ENCODE measurements around the gene NRG3. TPM values are rescaled to one million over a fixed set of nuclear protein-coding genes. Genes with fewer than 3 reads are reported as not detected.

Gene NRG3
- total RNA-seq, 2 donors from 2014 or later, result 0.93 to 1.5 TPM

- intact Hi-C loops (cut with DNase I), result no loop called here
These were observed 921.5 kb downstream of the NRG3 start for GRCh38 chr10:82796510-82796909.

GRCh38 chr10:82801289-82801688 lies 926.3 kb downstream of the NRG3 start:
- intact Hi-C loops (cut with DNase I), result no loop called here
- DNase-seq (ENCODE audit: low spot score), result no peak

More at GRCh38 chr10:82796510-82796909, 921.5 kb downstream of the NRG3 start:
- no peak for DNase-seq (ENCODE audit: low spot score)

DNA sequence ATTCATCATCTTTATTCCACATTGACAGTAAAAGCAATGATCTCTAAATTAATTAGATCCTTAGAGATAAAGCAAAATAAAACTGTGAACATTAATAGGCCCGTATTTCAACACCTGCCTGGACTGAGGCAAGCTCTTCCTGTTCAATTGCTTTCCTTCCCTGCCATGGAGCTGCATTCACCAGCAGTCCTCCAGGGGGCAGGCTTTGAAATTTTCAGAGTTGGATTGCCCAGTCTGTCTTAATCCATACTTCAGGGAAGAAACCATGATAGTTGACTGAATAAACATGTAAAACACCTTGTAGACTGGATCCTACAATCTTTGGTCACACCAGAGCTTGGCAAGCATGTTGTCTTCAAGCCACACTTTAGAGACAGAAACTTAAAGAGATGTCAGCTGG lies 936.6 kb downstream of the NRG3 start:
- DNase-seq (ENCODE audit: low spot score), result no peak
- intact Hi-C loops (cut with DNase I), result no loop called here

- intact Hi-C loops (cut with DNase I), result no loop called here
These were observed 938.9 kb downstream of the NRG3 start for GRCh38 chr10:82813856-82814255.

GRCh38 chr10:82814635-82815034 lies 939.6 kb downstream of the NRG3 start:
- intact Hi-C loops (cut with DNase I), result no loop called here
- no peak for DNase-seq (ENCODE audit: low spot score)

More at GRCh38 chr10:82813856-82814255, 938.9 kb downstream of the NRG3 start:
- DNase-seq (ENCODE audit: low spot score), result no peak

GRCh38 chr10:82815680-82816079 lies 940.7 kb downstream of the NRG3 start:
- DNase-seq (ENCODE audit: low spot score), result no peak
- intact Hi-C loops (cut with DNase I), result no loop called here

DNA sequence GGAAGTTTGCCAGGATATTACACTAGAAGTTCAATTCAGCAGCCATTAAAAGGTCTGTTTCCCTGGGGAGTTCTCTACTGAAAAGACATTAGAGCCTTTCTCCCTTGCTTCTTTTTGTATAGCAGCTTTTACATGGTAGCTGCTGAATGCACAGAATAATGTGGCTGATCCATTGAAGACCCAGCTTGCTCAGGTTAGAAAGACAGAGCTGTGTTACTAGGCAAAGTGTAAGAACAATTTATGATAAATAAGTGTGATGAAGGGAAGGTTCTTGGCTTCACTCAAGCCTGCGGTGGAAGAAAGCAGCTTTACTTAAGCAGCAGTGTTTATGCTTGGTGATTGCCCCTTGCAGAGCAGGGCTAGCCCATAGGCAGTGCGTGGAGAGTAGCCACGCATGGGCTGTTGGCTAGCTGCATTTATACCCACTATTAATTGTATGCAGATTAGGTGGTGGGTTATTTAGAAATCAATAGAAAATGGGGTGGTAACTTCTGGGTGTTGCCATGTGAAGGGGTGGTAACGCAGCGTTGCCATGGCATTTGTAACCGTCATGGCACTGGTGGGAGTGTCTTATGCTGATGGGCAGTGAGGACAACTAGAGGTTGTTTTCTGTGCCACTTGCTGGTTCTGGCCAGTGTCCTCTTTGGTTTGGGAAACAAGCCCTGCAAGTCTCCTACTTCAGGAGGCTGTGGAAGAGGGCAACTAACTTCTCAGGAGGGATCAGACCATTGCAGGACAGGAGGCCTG lies 942.9 kb downstream of the NRG3 start:
- intact Hi-C loops (cut with DNase I), result no loop called here

GRCh38 chr10:82821043-82821442 lies 946.0 kb downstream of the NRG3 start:
- intact Hi-C loops (cut with DNase I), result no loop called here
- DNase-seq (ENCODE audit: low spot score), result no peak

More for the DNA sequence above, 942.9 kb downstream of the NRG3 start:
- DNase-seq (ENCODE audit: low spot score), result no peak

GRCh38 chr10:82826132-82826531 lies 951.1 kb downstream of the NRG3 start:
- intact Hi-C loops (cut with DNase I), result no loop called here
- no peak for DNase-seq (ENCODE audit: low spot score)

DNA sequence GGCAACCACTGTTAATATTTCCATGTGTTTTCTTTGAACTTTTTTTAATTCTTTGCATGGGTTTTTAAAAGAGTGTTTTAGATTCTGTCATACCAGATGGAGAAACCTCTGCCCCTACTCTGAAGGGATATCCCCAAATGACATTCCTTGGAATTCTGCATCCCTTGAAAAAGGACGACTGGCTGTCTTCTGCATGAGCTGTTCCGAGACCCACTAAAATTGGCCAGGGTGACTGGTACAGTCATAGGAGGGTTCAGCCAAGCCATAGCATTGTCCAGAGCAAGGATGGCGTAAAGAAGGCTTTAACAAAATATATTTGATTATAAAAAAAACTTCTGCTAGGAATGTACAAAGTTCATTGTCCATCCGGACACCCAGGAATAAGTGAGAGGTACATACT lies 952.9 kb downstream of the NRG3 start:
- intact Hi-C loops (cut with DNase I), result no loop called here

GRCh38 chr10:82847242-82847641 lies 972.2 kb downstream of the NRG3 start:
- no peak for DNase-seq (ENCODE audit: low spot score)
- intact Hi-C loops (cut with DNase I), result no loop called here

More for the DNA sequence above, 952.9 kb downstream of the NRG3 start:
- DNase-seq (ENCODE audit: low spot score), result no peak

DNA sequence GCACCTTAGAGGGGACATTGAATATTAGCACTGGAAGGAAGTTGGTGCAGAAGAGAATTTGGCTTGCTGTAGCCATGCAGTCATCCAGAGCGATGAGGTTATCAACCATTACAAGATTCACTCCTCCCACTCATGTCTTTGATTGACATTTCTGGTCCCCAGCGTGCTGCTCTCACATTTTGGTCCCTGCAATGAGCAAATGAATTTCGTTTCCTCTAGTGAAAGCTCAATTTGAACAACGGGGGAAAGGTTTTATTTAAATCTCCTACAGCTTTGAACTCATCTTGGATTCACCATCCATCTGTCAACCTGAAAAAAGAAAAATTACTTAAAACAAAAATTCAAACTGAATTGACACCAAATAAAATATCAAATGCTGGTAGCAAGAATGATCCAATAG lies 975.2 kb downstream of the NRG3 start:
- intact Hi-C loops (cut with DNase I), result no loop called here
- no peak for DNase-seq (ENCODE audit: low spot score)

DNA sequence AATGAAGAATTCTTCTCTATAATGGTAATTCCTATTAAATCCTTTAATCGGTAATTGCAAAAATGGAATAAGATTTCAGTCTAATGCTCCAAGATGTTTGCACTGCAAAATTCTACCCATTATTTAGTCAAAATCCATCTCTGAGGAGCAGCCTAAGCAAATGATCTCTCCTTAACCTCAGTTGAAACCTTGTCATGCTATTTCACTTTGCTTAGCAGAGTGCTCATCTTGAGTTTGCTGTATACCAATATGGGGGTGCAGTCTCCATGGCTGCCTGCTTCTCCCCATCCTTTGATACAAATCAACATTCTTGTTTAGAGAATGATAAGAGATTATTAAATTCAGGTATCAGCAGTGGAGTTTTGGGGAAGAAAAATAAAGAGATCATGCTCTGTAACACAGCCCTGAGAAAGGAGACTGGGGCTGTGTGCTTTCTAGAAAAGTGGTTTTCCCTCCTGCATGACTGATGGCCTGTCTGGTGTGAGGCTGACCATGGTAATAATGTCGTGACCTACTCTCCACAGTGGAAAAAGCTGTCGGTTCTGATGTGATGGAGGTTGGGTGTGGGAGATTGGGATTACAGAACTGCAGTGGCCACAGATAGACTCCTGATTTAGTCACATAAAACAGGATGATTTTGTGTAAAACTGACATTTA lies 982.1 kb downstream of the NRG3 start:
- no peak for DNase-seq (ENCODE audit: low spot score)

GRCh38 chr10:82861889-82862288 lies 986.9 kb downstream of the NRG3 start:
- intact Hi-C loops (cut with DNase I), result no loop called here
- no peak for DNase-seq (ENCODE audit: low spot score)

More for the DNA sequence above, 982.1 kb downstream of the NRG3 start:
- intact Hi-C loops (cut with DNase I), result no loop called here

GRCh38 chr10:82865366-82865765 lies 990.4 kb downstream of the NRG3 start:
- DNase-seq (ENCODE audit: low spot score), result no peak
- intact Hi-C loops (cut with DNase I), result no loop called here

GRCh38 chr10:82866424-82867020 lies 991.5 kb downstream of the NRG3 start:
- intact Hi-C loops (cut with DNase I), result no loop called here
- no peak for DNase-seq (ENCODE audit: low spot score)

- intact Hi-C loops (cut with DNase I), result no loop called here
- no peak for DNase-seq (ENCODE audit: low spot score)
These were observed 992.1 kb downstream of the NRG3 start for GRCh38 chr10:82867056-82867455.

- intact Hi-C loops (cut with DNase I), result no loop called here
- DNase-seq (ENCODE audit: low spot score), result no peak
These were observed 999.7 kb downstream of the NRG3 start for GRCh38 chr10:82874671-82875070.

GRCh38 chr10:82880776-82881290 lies 1005.8 kb downstream of the NRG3 start:
- no peak for DNase-seq (ENCODE audit: low spot score)
- intact Hi-C loops (cut with DNase I), result no loop called here

DNA sequence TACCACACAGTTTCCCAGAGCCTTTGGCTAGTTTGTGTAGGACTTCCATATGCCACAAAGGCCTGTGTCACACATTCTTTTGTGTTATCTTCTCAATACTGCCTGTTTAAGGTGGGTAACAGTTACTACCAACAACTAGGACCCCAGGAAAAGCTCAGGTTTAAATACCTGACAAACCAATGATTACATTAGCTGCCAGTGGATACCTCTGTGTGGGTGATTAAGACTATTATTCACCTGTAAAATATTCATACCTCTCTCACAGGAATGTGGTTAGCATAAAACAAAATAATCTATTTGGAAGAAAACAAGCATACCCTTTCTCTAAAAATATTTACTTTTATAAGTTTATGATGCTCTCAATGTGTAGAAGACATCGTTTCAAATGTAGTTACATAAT lies 1007.7 kb downstream of the NRG3 start:
- DNase-seq (ENCODE audit: low spot score), result no peak
- intact Hi-C loops (cut with DNase I), result no loop called here

All from posterior vena cava (tissue), 2 donors.